WTC11 (cell line): ENCODE measurements around the gene GPC5. TPM values are rescaled to one million over a fixed set of nuclear protein-coding genes. Genes with fewer than 3 reads are reported as not detected.

Source experiments
- ATAC-seq: fragments of 200-7000 bp; cut with Tn5 transposase; 2 replicates; pipeline ENCODE4 v1.10.0; 2021; ENCODE audit warnings: mild to moderate bottlenecking, moderate library complexity
- CTCF ChIA-PET: fragments of 300-600 bp; sonication (Branson Sonifier 250); formaldehyde crosslinking; loops from one replicate; lab custom pipeline; 2021; ENCODE audit warnings: antibody characterized with exemption; lab: Charles Lee
- POLR2A ChIA-PET: fragments of 350-600 bp; sonication (Branson Sonifier 250); formaldehyde crosslinking; loops from one replicate; lab custom pipeline; 2021; ENCODE audit warnings: antibody characterized with exemption; lab: Charles Lee
- DNase-seq: peaks from one replicate; pipeline ENCODE4 v3.0.0; 2021; ENCODE audit warnings: low spot score
- H3K27ac Mint-ChIP-seq: 2 replicates; pipeline ENCODE4 v1.8.0; 2021; ENCODE audit warnings: mixed read lengths
- H3K27me3 Mint-ChIP-seq: 2 replicates; pipeline ENCODE4 v1.8.0; 2021; ENCODE audit warnings: low read depth, mild to moderate bottlenecking, moderate library complexity, mixed read lengths
- H3K36me3 Mint-ChIP-seq: 2 replicates; pipeline ENCODE4 v1.8.0; 2021; ENCODE audit warnings: mixed read lengths
- H3K4me1 Mint-ChIP-seq: 2 replicates; pipeline ENCODE4 v1.8.0; 2022; ENCODE audit warnings: mixed read lengths
- H3K4me3 Mint-ChIP-seq: 2 replicates; pipeline ENCODE4 v1.8.0; 2021; ENCODE audit warnings: mild to moderate bottlenecking, moderate library complexity, mixed read lengths
- H3K9me3 Mint-ChIP-seq: 2 replicates; pipeline ENCODE4 v1.8.0; 2021; ENCODE audit warnings: mixed read lengths
- AR ChIP-seq: fragments of 250-450 bp; sonication (Bioruptor Pico); IDR thresholded peaks from 2 replicates; pipeline ENCODE4 v1.9.0; 2021; ENCODE audit warnings: mild to moderate bottlenecking
- CDX4 ChIP-seq: fragments of 250-450 bp; sonication (Bioruptor Pico); IDR thresholded peaks from 2 replicates; pipeline ENCODE4 v1.9.0; 2021; ENCODE audit warnings: moderate library complexity, mild to moderate bottlenecking, inconsistent platforms, borderline replicate concordance
- ERG ChIP-seq: fragments of 250-450 bp; sonication (Bioruptor Pico); IDR thresholded peaks from 2 replicates; pipeline ENCODE4 v1.8.0; 2021; ENCODE audit warnings: mild to moderate bottlenecking
- JUN ChIP-seq: sonication (generic); formaldehyde crosslinking; IDR thresholded peaks from 2 replicates; pipeline ENCODE4 v1.8.0; 2023; ENCODE audit warnings: mild to moderate bottlenecking, missing genetic modification reagents
- MXD4 ChIP-seq: fragments of 250-450 bp; sonication (Bioruptor Pico); IDR thresholded peaks from 2 replicates; pipeline ENCODE4 v1.8.0; 2021; ENCODE audit warnings: mild to moderate bottlenecking, moderate library complexity, borderline replicate concordance
- NR3C1 ChIP-seq: sonication (generic); formaldehyde crosslinking; conservative IDR thresholded peaks from 2 replicates; pipeline ENCODE4 v1.8.1; 2023; ENCODE audit warnings: low read depth, mild to moderate bottlenecking, missing genetic modification reagents
- PRDM15 ChIP-seq: sonication (generic); formaldehyde crosslinking; IDR thresholded peaks from 2 replicates; pipeline ENCODE4 v1.8.0; 2022; ENCODE audit warnings: missing genetic modification reagents
- PRRX2 ChIP-seq: fragments of 250-450 bp; sonication (Bioruptor Pico); IDR thresholded peaks from 2 replicates; pipeline ENCODE4 v1.8.0; 2021; ENCODE audit warnings: mild to moderate bottlenecking
- SP1 ChIP-seq: sonication (generic); formaldehyde crosslinking; conservative IDR thresholded peaks from 2 replicates; pipeline ENCODE4 v1.8.1; 2022; ENCODE audit warnings: missing genetic modification reagents
- TCF7 ChIP-seq: sonication (generic); formaldehyde crosslinking; IDR thresholded peaks from 2 replicates; pipeline ENCODE4 v1.8.0; 2022; ENCODE audit warnings: mild to moderate bottlenecking, low read depth, missing genetic modification reagents, moderate library complexity
- USF1 ChIP-seq: sonication (generic); formaldehyde crosslinking; IDR thresholded peaks from 2 replicates; pipeline ENCODE4 v1.8.0; 2022; ENCODE audit warnings: mild to moderate bottlenecking, missing genetic modification reagents
- ZNF121 ChIP-seq: sonication (generic); formaldehyde crosslinking; IDR thresholded peaks from 2 replicates; pipeline ENCODE4 v1.8.0; 2023; ENCODE audit warnings: missing genetic modification reagents
- ZNF219 ChIP-seq: sonication (generic); formaldehyde crosslinking; IDR thresholded peaks from 2 replicates; pipeline ENCODE4 v1.8.0; 2023; ENCODE audit warnings: missing genetic modification reagents, mild to moderate bottlenecking, borderline replicate concordance
- total RNA-seq: library from RNA; stranded (reverse); gene quantifications from 3 replicates; pipeline ENCODE4 v1.2.3, GENCODE V29; 2021
- TF ChIP-seq, protein P1 (sequence below): sonication (generic); formaldehyde crosslinking; IDR thresholded peaks from 2 replicates; pipeline ENCODE4 v1.8.0; 2022; ENCODE audit warnings: mild to moderate bottlenecking, missing genetic modification reagents
- TF ChIP-seq, protein P2 (sequence below): sonication (generic); formaldehyde crosslinking; IDR thresholded peaks from 2 replicates; pipeline ENCODE4 v1.8.1; 2022; ENCODE audit warnings: low read depth, missing genetic modification reagents, borderline replicate concordance
- TF ChIP-seq, protein P3 (sequence below): fragments of 250-450 bp; sonication (Bioruptor Pico); conservative IDR thresholded peaks from 2 replicates; pipeline ENCODE4 v1.9.0; 2021; ENCODE audit warnings: mild to moderate bottlenecking
- TF ChIP-seq, protein P4 (sequence below): fragments of 250-450 bp; sonication (Bioruptor Pico); IDR thresholded peaks from 2 replicates; pipeline ENCODE4 v2.1.2; 2022; ENCODE audit warnings: mild to moderate bottlenecking, moderate library complexity

Gene GPC5
- total RNA-seq, 1 experiment from 2014 or later: 0.46 TPM

DNA sequence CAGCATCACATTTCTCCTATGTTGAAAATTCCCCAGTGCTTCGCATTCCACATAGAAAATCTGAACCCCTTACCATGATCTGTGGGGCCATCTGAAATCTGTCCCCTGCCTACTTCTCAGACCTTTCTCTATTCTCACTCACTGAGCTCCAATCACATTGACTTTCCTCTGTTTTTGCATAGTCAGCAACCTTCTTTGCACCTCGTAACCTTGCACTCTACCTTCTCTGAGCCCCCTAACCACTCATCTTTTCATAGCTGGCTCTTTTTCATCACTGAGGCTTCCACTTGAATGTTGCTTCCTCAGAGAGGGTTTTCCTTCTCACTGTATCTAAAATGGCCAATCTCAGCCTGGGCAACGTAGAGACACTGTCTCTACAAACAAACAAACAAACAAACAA is 286.3 kb downstream of the GPC5 start (continued):
- TF ChIP-seq, protein P1, sequence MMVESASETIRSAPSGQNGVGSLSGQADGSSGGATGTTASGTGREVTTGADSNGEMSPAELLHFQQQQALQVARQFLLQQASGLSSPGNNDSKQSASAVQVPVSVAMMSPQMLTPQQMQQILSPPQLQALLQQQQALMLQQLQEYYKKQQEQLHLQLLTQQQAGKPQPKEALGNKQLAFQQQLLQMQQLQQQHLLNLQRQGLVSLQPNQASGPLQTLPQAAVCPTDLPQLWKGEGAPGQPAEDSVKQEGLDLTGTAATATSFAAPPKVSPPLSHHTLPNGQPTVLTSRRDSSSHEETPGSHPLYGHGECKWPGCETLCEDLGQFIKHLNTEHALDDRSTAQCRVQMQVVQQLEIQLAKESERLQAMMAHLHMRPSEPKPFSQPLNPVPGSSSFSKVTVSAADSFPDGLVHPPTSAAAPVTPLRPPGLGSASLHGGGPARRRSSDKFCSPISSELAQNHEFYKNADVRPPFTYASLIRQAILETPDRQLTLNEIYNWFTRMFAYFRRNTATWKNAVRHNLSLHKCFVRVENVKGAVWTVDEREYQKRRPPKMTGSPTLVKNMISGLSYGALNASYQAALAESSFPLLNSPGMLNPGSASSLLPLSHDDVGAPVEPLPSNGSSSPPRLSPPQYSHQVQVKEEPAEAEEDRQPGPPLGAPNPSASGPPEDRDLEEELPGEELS (CRISPR knock-in tag): no peak
- TF ChIP-seq TCF7: no peak
- no peak for TF ChIP-seq ZNF121
- TF ChIP-seq CDX4: no peak

DNA sequence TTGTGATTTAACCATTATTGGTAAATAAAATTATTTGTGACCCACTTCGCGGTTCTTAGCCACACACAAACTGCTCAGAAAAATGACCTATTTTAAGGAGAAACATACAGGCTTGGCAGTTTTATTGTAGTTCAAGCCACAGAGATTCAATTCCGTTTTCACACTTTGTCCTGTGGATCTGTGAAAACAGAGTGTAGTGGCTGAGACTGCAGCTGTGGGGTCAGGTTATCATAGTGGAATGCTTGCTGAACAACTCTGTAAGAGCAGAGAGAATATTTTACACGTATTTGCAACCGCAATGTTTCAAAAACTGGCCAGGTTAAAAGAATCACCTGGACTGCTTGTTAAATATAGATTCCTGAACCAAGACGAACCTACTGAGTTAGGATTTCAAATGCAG is 292.5 kb downstream of the GPC5 start:
- Mint-ChIP-seq H3K4me3 (no peak overlapping the region), H3K27me3 (no peaks in the 10 kb centered on the region), H3K4me1 (no peaks in the 10 kb centered on the region), H3K27ac (no peak overlapping the region), H3K9me3 (no peaks in the 10 kb centered on the region), H3K36me3 (no peaks in the 10 kb centered on the region)
- CTCF ChIA-PET: no interaction called here
- no peak for DNase-seq
- TF ChIP-seq NR3C1 (CRISPR knock-in tag): no peak
- TF ChIP-seq ZNF219 (CRISPR knock-in tag): no peak
- TF ChIP-seq JUN (CRISPR knock-in tag): no peak
- TF ChIP-seq ZNF121: no peak
- no peak for TF ChIP-seq USF1 (CRISPR knock-in tag)
- POLR2A ChIA-PET: no interaction called here
- no peak for ATAC-seq

GRCh38 chr13:91693466-91693865 is 295.0 kb downstream of the GPC5 start:
- no peaks in the 10 kb centered on the region for H3K9me3 Mint-ChIP-seq
- DNase-seq (no peak), ATAC-seq (no peak)
- no peak overlapping the region for H3K4me3 Mint-ChIP-seq
- no peaks in the 10 kb centered on the region for H3K4me1 Mint-ChIP-seq
- ChIA-PET POLR2A (no interaction called here), CTCF (no interaction called here)
- H3K36me3 Mint-ChIP-seq: no peaks in the 10 kb centered on the region
- no peaks in the 10 kb centered on the region for H3K27me3 Mint-ChIP-seq
- H3K27ac Mint-ChIP-seq: no peak overlapping the region
- TF ChIP-seq JUN (CRISPR knock-in tag) (no peak), AR (CRISPR knock-in tag) (no peak), PRRX2 (CRISPR knock-in tag) (no peak), MXD4 (CRISPR knock-in tag) (no peak), SP1 (CRISPR knock-in tag) (no peak), PRDM15 (CRISPR knock-in tag) (no peak), ERG (CRISPR knock-in tag) (no peak)
- TF ChIP-seq, protein P2, sequence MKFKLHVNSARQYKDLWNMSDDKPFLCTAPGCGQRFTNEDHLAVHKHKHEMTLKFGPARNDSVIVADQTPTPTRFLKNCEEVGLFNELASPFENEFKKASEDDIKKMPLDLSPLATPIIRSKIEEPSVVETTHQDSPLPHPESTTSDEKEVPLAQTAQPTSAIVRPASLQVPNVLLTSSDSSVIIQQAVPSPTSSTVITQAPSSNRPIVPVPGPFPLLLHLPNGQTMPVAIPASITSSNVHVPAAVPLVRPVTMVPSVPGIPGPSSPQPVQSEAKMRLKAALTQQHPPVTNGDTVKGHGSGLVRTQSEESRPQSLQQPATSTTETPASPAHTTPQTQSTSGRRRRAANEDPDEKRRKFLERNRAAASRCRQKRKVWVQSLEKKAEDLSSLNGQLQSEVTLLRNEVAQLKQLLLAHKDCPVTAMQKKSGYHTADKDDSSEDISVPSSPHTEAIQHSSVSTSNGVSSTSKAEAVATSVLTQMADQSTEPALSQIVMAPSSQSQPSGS: no peak
- TF ChIP-seq, protein P3, sequence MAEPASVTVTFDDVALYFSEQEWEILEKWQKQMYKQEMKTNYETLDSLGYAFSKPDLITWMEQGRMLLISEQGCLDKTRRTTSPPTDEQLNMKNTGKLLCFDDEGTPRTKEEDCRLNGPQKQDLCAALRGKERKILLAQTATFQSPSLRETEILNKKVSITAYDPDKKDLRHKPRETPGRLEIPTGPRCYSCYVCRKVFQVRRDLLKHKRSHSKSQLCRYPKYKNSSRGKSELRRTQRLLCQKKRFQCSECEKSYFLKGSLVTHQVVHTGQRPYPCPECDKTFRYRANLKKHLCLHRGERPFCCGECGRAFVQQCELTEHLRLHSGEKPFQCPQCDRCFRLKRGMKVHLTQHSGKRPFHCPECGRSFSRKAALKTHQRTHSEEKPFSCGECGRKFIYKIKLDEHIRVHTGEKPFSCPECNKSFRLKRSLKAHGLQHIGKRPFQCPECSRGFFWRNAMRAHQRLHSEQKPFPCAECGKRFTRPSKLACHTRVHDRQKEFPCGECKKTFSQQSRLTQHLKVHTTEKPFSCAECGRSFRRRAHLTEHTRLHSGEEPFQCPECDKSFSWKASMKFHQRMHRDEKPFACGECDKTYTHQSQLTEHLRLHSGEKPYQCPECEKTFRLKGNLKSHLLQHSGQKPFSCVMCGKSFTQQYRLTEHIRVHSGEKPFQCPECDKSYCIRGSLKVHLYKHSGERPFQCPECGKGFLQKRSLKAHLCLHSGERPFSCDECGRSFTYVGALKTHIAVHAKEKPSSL (CRISPR knock-in tag): no peak
- TF ChIP-seq, protein P4, sequence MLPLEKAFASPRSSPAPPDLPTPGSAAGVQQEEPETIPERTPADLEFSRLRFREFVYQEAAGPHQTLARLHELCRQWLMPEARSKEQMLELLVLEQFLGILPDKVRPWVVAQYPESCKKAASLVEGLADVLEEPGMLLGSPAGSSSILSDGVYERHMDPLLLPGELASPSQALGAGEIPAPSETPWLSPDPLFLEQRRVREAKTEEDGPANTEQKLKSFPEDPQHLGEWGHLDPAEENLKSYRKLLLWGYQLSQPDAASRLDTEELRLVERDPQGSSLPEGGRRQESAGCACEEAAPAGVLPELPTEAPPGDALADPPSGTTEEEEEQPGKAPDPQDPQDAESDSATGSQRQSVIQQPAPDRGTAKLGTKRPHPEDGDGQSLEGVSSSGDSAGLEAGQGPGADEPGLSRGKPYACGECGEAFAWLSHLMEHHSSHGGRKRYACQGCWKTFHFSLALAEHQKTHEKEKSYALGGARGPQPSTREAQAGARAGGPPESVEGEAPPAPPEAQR (CRISPR knock-in tag): no peak
